HFFc6 (cell line): ENCODE data around the gene UXS1. TPM values are rescaled to one million over a fixed set of nuclear protein-coding genes. Genes with fewer than 3 reads are reported as not detected.

Experiments
- DNase-seq: peaks from one replicate; pipeline ENCODE4 v3.0.0-alpha.2; 2018
- H3K27ac Mint-ChIP-seq: 2 replicates; pipeline ENCODE4 v1.8.0; 2020; ENCODE audit warnings: mild to moderate bottlenecking, mixed read lengths
- H3K27me3 Mint-ChIP-seq: 2 replicates; pipeline ENCODE4 v1.8.0; 2021; ENCODE audit warnings: mild to moderate bottlenecking, moderate library complexity, mixed read lengths; ENCODE audit not compliant: insufficient read depth
- H3K36me3 Mint-ChIP-seq: 2 replicates; pipeline ENCODE4 v1.8.0; 2021; ENCODE audit warnings: low read depth, mixed read lengths
- H3K4me1 Mint-ChIP-seq: 2 replicates; pipeline ENCODE4 v1.8.0; 2020; ENCODE audit warnings: low read depth, mixed read lengths
- H3K4me3 Mint-ChIP-seq: 2 replicates; pipeline ENCODE4 v1.8.0; 2020; ENCODE audit warnings: mild to moderate bottlenecking, moderate library complexity, mixed read lengths
- H3K9me3 Mint-ChIP-seq: 2 replicates; pipeline ENCODE4 v1.8.0; 2020; ENCODE audit warnings: mild to moderate bottlenecking, mixed read lengths
- CTCF ChIP-seq: fragments of 200-600 bp; sonication (generic); IDR thresholded peaks from 2 replicates; pipeline ENCODE4 v1.5.0; 2021; ENCODE audit warnings: antibody characterized with exemption, mild to moderate bottlenecking
- total RNA-seq, 6 experiments: library from RNA; stranded (reverse); fragmentation: NEBNext Ultra II Directional; extraction: Animal tissue kit (Norgen Biotek cat#: 25700); gene quantifications; 2 replicates in 1 of 6; 3 replicates in 5 of 6; pipeline ENCODE4 v1.2.3, GENCODE V29; 2021

The UXS1 gene
- total RNA-seq, 6 experiments from 2014 or later: 40.0 to 51.9 (median 44.5) TPM

- H3K36me3 Mint-ChIP-seq: peaks cover 16% of the 10 kb centered on the region
- H3K4me3 Mint-ChIP-seq: peak overlapping the region; percentile 79
- H3K4me1 Mint-ChIP-seq: peaks cover 25% of the 10 kb centered on the region
- peaks cover under 1% of the 10 kb centered on the region; the same call in 1 of the 2 replicates for H3K9me3 Mint-ChIP-seq
- DNase-seq: no peak
- H3K27ac Mint-ChIP-seq: peak overlapping the region; percentile 93
- no peak for TF ChIP-seq CTCF
- H3K27me3 Mint-ChIP-seq: no peaks in the 10 kb centered on the region
Observed at GRCh38 chr2:106147665-106148064, 46.4 kb downstream of the UXS1 start.

- H3K27ac Mint-ChIP-seq: peak overlapping the region; percentile 93
- H3K27me3 Mint-ChIP-seq: no peaks in the 10 kb centered on the region
- no peaks in the 10 kb centered on the region for H3K9me3 Mint-ChIP-seq
- peaks cover 25% of the 10 kb centered on the region for H3K4me1 Mint-ChIP-seq
- peak overlapping the region; percentile 79 for H3K4me3 Mint-ChIP-seq
- peak; percentile 63 for DNase-seq
- no peak for TF ChIP-seq CTCF
- peaks cover 20% of the 10 kb centered on the region for H3K36me3 Mint-ChIP-seq
Observed at GRCh38 chr2:106147159-106147558, 46.9 kb downstream of the UXS1 start.

- H3K27me3 Mint-ChIP-seq: no peaks in the 10 kb centered on the region; the same call in 1 of the 2 replicates
- H3K36me3 Mint-ChIP-seq: peaks cover 17% of the 10 kb centered on the region
- H3K4me3 Mint-ChIP-seq: no peak overlapping the region
- no peak overlapping the region; the same call in 1 of the 2 replicates for H3K27ac Mint-ChIP-seq
- peaks cover 25% of the 10 kb centered on the region for H3K4me1 Mint-ChIP-seq
- no peak for DNase-seq
- H3K9me3 Mint-ChIP-seq: no peaks in the 10 kb centered on the region
- TF ChIP-seq CTCF: no peak
Observed at GRCh38 chr2:106144621-106145331, 49.3 kb downstream of the UXS1 start.

- H3K27ac Mint-ChIP-seq: no peak overlapping the region
- H3K36me3 Mint-ChIP-seq: peaks cover 13% of the 10 kb centered on the region; the same call in 1 of the 2 replicates
- peaks cover 25% of the 10 kb centered on the region for H3K4me1 Mint-ChIP-seq
- no peaks in the 10 kb centered on the region; the same call in 1 of the 2 replicates for H3K27me3 Mint-ChIP-seq
- no peak for DNase-seq
- no peak for TF ChIP-seq CTCF
- no peaks in the 10 kb centered on the region for H3K9me3 Mint-ChIP-seq
- no peak overlapping the region for H3K4me3 Mint-ChIP-seq
Observed at GRCh38 chr2:106143495-106144215, 50.4 kb downstream of the UXS1 start.

GRCh38 chr2:106142683-106143082 lies 51.4 kb downstream of the UXS1 start:
- Mint-ChIP-seq H3K9me3 (no peaks in the 10 kb centered on the region), H3K4me3 (no peak overlapping the region), H3K4me1 (peaks cover 18% of the 10 kb centered on the region), H3K36me3 (peaks cover 13% of the 10 kb centered on the region; the same call in 1 of the 2 replicates), H3K27ac (no peak overlapping the region), H3K27me3 (no peaks in the 10 kb centered on the region; the same call in 1 of the 2 replicates)
- no peak for DNase-seq
- no peak for TF ChIP-seq CTCF
